GM11168 (cell line): ENCODE measurements around the gene FBXL19.

Experiments
- in situ Hi-C: fragments of 300-500 bp; cut with MboI; formaldehyde crosslinking; loops from one replicate; pipeline ENCODE4 v1.12.0; 2022; ENCODE audit warnings: low sequenced_read_pairs; ENCODE audit not compliant: unreplicated experiment

FBXL19 gene

GRCh38 chr16:30894540-30895368 is 28.6 kb upstream of the FBXL19 start:
- in situ Hi-C loops = no loop called here

- in situ Hi-C loops = no loop called here
Measured at GRCh38 chr16:30895627-30896260, 27.6 kb upstream of the FBXL19 start.

- in situ Hi-C loops = no loop called here
Measured at GRCh38 chr16:30896261-30896888, 27.0 kb upstream of the FBXL19 start, which contains the start of gene CTF1. CTF1 (plus strand) TSS chr16:30896614; CDS start chr16:30896644, 30 bp downstream.

GRCh38 chr16:30896889-30897733 is 26.3 kb upstream of the FBXL19 start:
- in situ Hi-C loops = no loop called here

- in situ Hi-C loops = no loop called here
Measured at GRCh38 chr16:30899794-30900193, 23.6 kb upstream of the FBXL19 start.

GRCh38 chr16:30900588-30900987 is 22.8 kb upstream of the FBXL19 start:
- in situ Hi-C loops = no loop called here

- in situ Hi-C loops = no loop called here
Measured at GRCh38 chr16:30901201-30902028, 22.0 kb upstream of the FBXL19 start.

GRCh38 chr16:30902029-30902972 is 21.1 kb upstream of the FBXL19 start:
- in situ Hi-C loops = no loop called here

- in situ Hi-C loops = no loop called here
Measured at GRCh38 chr16:30903002-30903401, 20.4 kb upstream of the FBXL19 start.

GRCh38 chr16:30903596-30903995 is 19.8 kb upstream of the FBXL19 start:
- in situ Hi-C loops = no loop called here

GRCh38 chr16:30904114-30904780 is 19.1 kb upstream of the FBXL19 start:
- in situ Hi-C loops = no loop called here

- in situ Hi-C loops = loop anchor here (5.0 kb wide), 1 partner anchor 60 kb away; no protein-coding TSS in a partner anchor
Measured at GRCh38 chr16:30907064-30907463, 16.3 kb upstream of the FBXL19 start.

- in situ Hi-C loops = no loop called here
Measured at GRCh38 chr16:30910427-30911029, 12.8 kb upstream of the FBXL19 start.

- in situ Hi-C loops = no loop called here
Measured at GRCh38 chr16:30912794-30913412, 10.5 kb upstream of the FBXL19 start.

- in situ Hi-C loops = no loop called here
Measured at GRCh38 chr16:30914830-30915229, 8.5 kb upstream of the FBXL19 start.

- in situ Hi-C loops = no loop called here
Measured at GRCh38 chr16:30918614-30919013, 4.8 kb upstream of the FBXL19 start.

- in situ Hi-C loops = no loop called here
Measured at GRCh38 chr16:30920891-30921290, 2.5 kb upstream of the FBXL19 start.
